Measurements from ENCODE around the gene MTCH2. TPM values are rescaled to one million over a fixed set of nuclear protein-coding genes. Genes with fewer than 3 reads are reported as not detected.

The MTCH2 gene
- polyA plus RNA-seq, 1 donor from 2014 or later = 123 TPM

DNA sequence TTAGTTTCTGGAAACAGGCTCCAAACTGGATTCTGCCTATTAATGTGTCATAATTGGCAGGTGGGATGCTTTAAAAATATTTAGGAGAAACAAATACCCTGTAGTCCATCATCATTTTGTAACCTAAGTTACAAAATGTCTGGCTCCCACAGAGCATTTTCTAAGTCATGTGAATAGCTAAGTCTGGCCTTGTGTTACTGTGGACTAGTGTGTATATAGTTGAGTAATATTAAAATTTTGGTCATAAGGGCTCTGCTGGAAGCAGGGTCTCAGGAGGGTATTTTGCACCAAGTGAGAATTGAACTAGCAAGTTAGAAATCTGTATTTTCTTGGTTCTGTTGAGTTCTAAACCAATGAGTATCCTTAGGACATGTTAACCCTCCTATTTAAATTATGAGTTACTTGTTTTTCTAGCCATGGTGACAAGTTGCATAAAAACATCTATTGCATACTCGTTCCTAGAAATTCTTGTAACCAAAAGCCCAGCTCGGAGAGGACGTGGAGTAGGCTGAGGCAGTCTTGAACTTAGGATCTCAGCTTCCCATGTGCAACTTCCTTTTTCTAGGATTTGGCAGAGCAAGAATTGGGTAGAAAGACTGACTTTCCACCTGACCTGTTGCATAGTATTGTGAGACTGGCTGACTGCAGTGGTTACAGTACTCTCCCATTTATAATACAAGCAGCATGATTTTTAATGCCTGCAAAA is 71.6 kb downstream of the MTCH2 start:
- TF ChIP-seq SMC3 (conservative IDR thresholded peaks at IDR 0.05; ENCODE audit: poor library complexity) (no peak), MXI1 (conservative IDR thresholded peaks at IDR 0.05; ENCODE audit: poor library complexity, severe bottlenecking) (no peak), POLR2AphosphoS5 (IDR thresholded peaks at IDR 0.05) (no peak), EP300 (conservative IDR thresholded peaks at IDR 0.05; ENCODE audit: poor library complexity, severe bottlenecking) (no peak), EZH2 (IDR thresholded peaks at IDR 0.05; ENCODE audit: borderline replicate concordance, insufficient read depth, low read length, poor library complexity, severe bottlenecking) (no peak), RAD21 (conservative IDR thresholded peaks at IDR 0.05) (no peak), TAF1 (IDR thresholded peaks at IDR 0.05; ENCODE audit: low read depth) (no peak)
- TF ChIP-seq, protein P1, sequence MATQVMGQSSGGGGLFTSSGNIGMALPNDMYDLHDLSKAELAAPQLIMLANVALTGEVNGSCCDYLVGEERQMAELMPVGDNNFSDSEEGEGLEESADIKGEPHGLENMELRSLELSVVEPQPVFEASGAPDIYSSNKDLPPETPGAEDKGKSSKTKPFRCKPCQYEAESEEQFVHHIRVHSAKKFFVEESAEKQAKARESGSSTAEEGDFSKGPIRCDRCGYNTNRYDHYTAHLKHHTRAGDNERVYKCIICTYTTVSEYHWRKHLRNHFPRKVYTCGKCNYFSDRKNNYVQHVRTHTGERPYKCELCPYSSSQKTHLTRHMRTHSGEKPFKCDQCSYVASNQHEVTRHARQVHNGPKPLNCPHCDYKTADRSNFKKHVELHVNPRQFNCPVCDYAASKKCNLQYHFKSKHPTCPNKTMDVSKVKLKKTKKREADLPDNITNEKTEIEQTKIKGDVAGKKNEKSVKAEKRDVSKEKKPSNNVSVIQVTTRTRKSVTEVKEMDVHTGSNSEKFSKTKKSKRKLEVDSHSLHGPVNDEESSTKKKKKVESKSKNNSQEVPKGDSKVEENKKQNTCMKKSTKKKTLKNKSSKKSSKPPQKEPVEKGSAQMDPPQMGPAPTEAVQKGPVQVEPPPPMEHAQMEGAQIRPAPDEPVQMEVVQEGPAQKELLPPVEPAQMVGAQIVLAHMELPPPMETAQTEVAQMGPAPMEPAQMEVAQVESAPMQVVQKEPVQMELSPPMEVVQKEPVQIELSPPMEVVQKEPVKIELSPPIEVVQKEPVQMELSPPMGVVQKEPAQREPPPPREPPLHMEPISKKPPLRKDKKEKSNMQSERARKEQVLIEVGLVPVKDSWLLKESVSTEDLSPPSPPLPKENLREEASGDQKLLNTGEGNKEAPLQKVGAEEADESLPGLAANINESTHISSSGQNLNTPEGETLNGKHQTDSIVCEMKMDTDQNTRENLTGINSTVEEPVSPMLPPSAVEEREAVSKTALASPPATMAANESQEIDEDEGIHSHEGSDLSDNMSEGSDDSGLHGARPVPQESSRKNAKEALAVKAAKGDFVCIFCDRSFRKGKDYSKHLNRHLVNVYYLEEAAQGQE (IDR thresholded peaks at IDR 0.05; ENCODE audit: borderline replicate concordance) = no peak
- TF ChIP-seq, protein P2, sequence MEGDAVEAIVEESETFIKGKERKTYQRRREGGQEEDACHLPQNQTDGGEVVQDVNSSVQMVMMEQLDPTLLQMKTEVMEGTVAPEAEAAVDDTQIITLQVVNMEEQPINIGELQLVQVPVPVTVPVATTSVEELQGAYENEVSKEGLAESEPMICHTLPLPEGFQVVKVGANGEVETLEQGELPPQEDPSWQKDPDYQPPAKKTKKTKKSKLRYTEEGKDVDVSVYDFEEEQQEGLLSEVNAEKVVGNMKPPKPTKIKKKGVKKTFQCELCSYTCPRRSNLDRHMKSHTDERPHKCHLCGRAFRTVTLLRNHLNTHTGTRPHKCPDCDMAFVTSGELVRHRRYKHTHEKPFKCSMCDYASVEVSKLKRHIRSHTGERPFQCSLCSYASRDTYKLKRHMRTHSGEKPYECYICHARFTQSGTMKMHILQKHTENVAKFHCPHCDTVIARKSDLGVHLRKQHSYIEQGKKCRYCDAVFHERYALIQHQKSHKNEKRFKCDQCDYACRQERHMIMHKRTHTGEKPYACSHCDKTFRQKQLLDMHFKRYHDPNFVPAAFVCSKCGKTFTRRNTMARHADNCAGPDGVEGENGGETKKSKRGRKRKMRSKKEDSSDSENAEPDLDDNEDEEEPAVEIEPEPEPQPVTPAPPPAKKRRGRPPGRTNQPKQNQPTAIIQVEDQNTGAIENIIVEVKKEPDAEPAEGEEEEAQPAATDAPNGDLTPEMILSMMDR (IDR thresholded peaks at IDR 0.05; ENCODE audit: poor library complexity, severe bottlenecking) = no peak
- H3K36me3 ChIP-seq (ENCODE audit: insufficient read depth, low read length) = no peaks in the 10 kb centered on the region

DNA sequence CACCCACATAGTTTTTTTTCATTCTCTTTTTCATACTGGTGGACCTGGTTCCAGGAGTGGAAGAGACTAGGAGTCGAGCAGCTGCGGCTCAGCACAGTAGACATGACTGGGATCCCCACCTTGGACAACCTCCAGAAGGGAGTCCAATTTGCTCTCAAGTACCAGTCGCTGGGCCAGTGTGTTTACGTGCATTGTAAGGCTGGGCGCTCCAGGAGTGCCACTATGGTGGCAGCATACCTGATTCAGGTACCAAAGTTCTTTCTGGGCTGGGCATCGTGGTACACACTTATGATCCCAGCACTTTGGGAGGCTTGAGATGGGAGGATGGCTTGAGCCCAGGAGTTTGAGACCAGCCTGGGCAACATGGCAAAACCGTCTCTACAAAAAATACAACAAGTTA is 72.7 kb downstream of the MTCH2 start:
- Histone ChIP-seq H3K36me3 (ENCODE audit: insufficient read depth, low read length) (no peaks in the 10 kb centered on the region), H3K79me2 (replicated peaks; ENCODE audit: insufficient read depth, low read length) (no peaks in the 10 kb centered on the region), H3K27me3 (ENCODE audit: insufficient read depth, low read depth, low read length) (peaks cover 15% of the 10 kb centered on the region), H3K4me2 (ENCODE audit: low read length) (no peak overlapping the region), H4K20me1 (ENCODE audit: insufficient read depth) (no peaks in the 10 kb centered on the region), H3K27ac (ENCODE audit: low read length) (no peak overlapping the region), H3K9me3 (ENCODE audit: low read length) (no peaks in the 10 kb centered on the region), H3K9me2 (ENCODE audit: insufficient read depth, low read length) (no peaks in the 10 kb centered on the region), H2AFZ (ENCODE audit: low read depth, low read length) (no peak overlapping the region), H3K4me3 (ENCODE audit: low read length) (no peak overlapping the region), H3F3A (ENCODE audit: insufficient read depth, low read length, poor library complexity, severe bottlenecking) (no peaks in the 10 kb centered on the region), H3K9ac (ENCODE audit: low read length) (no peak overlapping the region)
- no peak for TF ChIP-seq EZH2 (IDR thresholded peaks at IDR 0.05; ENCODE audit: borderline replicate concordance, insufficient read depth, low read length, poor library complexity, severe bottlenecking)
- no peak for TF ChIP-seq EP300 (conservative IDR thresholded peaks at IDR 0.05; ENCODE audit: poor library complexity, severe bottlenecking)
- TF ChIP-seq RAD21 (conservative IDR thresholded peaks at IDR 0.05) = no peak
- no peak for TF ChIP-seq TAF1 (IDR thresholded peaks at IDR 0.05; ENCODE audit: low read depth)
- TF ChIP-seq, protein P1 (IDR thresholded peaks at IDR 0.05; ENCODE audit: borderline replicate concordance) = no peak
- TF ChIP-seq SMC3 (conservative IDR thresholded peaks at IDR 0.05; ENCODE audit: poor library complexity) = no peak
- no peak for TF ChIP-seq MXI1 (conservative IDR thresholded peaks at IDR 0.05; ENCODE audit: poor library complexity, severe bottlenecking)
- TF ChIP-seq, protein P2 (IDR thresholded peaks at IDR 0.05; ENCODE audit: poor library complexity, severe bottlenecking) = no peak
- no peak for TF ChIP-seq POLR2AphosphoS5 (IDR thresholded peaks at IDR 0.05)

More for the DNA sequence above, 71.6 kb downstream of the MTCH2 start:
- Histone ChIP-seq H3K9me2 (ENCODE audit: insufficient read depth, low read length) (no peaks in the 10 kb centered on the region), H3K27me3 (ENCODE audit: insufficient read depth, low read depth, low read length) (peaks cover 5% of the 10 kb centered on the region), H3K27ac (ENCODE audit: low read length) (no peak overlapping the region), H3K9ac (ENCODE audit: low read length) (no peak overlapping the region), H3K9me3 (ENCODE audit: low read length) (no peaks in the 10 kb centered on the region), H2AFZ (ENCODE audit: low read depth, low read length) (no peak overlapping the region), H3K4me3 (ENCODE audit: low read length) (no peak overlapping the region), H3K79me2 (replicated peaks; ENCODE audit: insufficient read depth, low read length) (peaks cover 3% of the 10 kb centered on the region), H4K20me1 (ENCODE audit: insufficient read depth) (no peaks in the 10 kb centered on the region), H3K4me2 (ENCODE audit: low read length) (no peak overlapping the region), H3F3A (ENCODE audit: insufficient read depth, low read length, poor library complexity, severe bottlenecking) (no peaks in the 10 kb centered on the region)
